Left ventricle myocardium inferior (tissue), 1 donor: ENCODE results near the gene VAMP4. TPM values are rescaled to one million over a fixed set of nuclear protein-coding genes. Genes with fewer than 3 reads are reported as not detected.
"Not testable (repeated sequence)": the region's sequence is repeated elsewhere in the genome, so short reads cannot be mapped to it uniquely, and the experiment has no call there.

Experiments used
- DNase-seq: peaks from one replicate; pipeline ENCODE4 v3.0.0-alpha.2; 2020
- H3K27ac ChIP-seq: fragments of 200-600 bp; replicated peaks from 2 replicates; pipeline ENCODE4 v1.8.0; 2021
- H3K27me3 ChIP-seq: fragments of 200-600 bp; 2 replicates; pipeline ENCODE4 v1.8.0; 2021; ENCODE audit warnings: low read depth
- H3K36me3 ChIP-seq: fragments of 200-600 bp; 2 replicates; pipeline ENCODE4 v1.8.0; 2021
- H3K4me1 ChIP-seq: fragments of 200-600 bp; 2 replicates; pipeline ENCODE4 v1.8.0; 2021
- H3K4me3 ChIP-seq: fragments of 200-600 bp; 2 replicates; pipeline ENCODE4 v1.8.0; 2021; ENCODE audit warnings: mild to moderate bottlenecking, moderate library complexity
- H3K9me3 ChIP-seq: fragments of 200-600 bp; replicated peaks from 2 replicates; pipeline ENCODE4 v1.8.0; 2021
- intact Hi-C: fragments of 100-400 bp; cut with micrococcal nuclease; formaldehyde crosslinking; loops from one replicate; pipeline ENCODE4 v1.11.0; 2022
- total RNA-seq: library from RNA; stranded (reverse); fragmentation: NEBNext Ultra II Directional; extraction: Animal tissue kit (Norgen Biotek cat#: 25700); gene quantifications from one replicate; pipeline ENCODE4 v1.2.1, GENCODE V29; 2021
- TF ChIP-seq, protein P1 (sequence below): fragments of 200-600 bp; IDR thresholded peaks from 2 replicates; pipeline ENCODE4 v1.8.0; 2021; ENCODE audit warnings: antibody characterized with exemption, mild to moderate bottlenecking, borderline replicate concordance
- donor health status: DM: no; HTN: yes; CAD: no; lungs with severe emphysema.

Gene VAMP4
- total RNA-seq, 1 donor from 2014 or later: 8.1 TPM

DNA sequence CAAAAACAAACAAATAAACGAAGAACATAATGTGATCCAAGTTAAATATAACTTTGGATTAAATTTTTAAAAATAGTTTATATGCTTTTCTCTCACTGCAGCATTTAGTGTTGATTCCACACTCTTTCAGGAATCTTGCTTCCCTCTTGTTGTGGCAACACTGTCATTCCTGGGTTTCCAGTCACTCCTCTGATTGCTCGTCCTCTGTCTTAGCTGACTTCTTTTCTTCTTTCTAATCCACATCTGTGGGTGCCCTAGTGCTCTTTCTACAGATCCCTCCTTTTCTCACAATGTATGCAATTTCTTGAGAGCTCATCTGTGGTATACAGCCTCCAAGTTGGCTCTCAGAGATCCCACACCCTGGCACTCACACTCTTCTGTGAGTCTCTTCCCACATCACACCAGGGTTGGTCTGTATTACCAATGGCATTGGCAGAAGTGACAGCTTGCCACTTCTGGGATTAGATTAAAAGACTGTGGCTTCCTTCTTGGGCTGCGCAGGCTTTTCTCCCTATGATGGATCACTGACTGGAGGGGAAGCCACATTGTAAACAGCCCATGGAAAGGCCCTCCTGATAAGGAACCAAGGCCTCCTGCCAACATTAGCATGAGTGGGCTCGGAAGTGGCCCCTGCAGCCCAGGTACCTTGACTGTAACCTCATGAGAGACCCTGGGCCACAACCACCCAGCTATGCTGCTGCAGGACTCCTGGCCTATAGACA lies 77.8 kb downstream of the VAMP4 start:
- DNase-seq: no peak
- H3K4me3 ChIP-seq: no peak overlapping the region
- H3K4me1 ChIP-seq: peaks cover 36% of the 10 kb centered on the region
- no peaks in the 10 kb centered on the region for H3K27me3 ChIP-seq
- H3K9me3 ChIP-seq: no peaks in the 10 kb centered on the region
- H3K27ac ChIP-seq: peak overlapping the region; percentile 63
- intact Hi-C loops: no loop called here
- no peaks in the 10 kb centered on the region for H3K36me3 ChIP-seq
- TF ChIP-seq, protein P1, sequence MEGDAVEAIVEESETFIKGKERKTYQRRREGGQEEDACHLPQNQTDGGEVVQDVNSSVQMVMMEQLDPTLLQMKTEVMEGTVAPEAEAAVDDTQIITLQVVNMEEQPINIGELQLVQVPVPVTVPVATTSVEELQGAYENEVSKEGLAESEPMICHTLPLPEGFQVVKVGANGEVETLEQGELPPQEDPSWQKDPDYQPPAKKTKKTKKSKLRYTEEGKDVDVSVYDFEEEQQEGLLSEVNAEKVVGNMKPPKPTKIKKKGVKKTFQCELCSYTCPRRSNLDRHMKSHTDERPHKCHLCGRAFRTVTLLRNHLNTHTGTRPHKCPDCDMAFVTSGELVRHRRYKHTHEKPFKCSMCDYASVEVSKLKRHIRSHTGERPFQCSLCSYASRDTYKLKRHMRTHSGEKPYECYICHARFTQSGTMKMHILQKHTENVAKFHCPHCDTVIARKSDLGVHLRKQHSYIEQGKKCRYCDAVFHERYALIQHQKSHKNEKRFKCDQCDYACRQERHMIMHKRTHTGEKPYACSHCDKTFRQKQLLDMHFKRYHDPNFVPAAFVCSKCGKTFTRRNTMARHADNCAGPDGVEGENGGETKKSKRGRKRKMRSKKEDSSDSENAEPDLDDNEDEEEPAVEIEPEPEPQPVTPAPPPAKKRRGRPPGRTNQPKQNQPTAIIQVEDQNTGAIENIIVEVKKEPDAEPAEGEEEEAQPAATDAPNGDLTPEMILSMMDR: no peak

DNA sequence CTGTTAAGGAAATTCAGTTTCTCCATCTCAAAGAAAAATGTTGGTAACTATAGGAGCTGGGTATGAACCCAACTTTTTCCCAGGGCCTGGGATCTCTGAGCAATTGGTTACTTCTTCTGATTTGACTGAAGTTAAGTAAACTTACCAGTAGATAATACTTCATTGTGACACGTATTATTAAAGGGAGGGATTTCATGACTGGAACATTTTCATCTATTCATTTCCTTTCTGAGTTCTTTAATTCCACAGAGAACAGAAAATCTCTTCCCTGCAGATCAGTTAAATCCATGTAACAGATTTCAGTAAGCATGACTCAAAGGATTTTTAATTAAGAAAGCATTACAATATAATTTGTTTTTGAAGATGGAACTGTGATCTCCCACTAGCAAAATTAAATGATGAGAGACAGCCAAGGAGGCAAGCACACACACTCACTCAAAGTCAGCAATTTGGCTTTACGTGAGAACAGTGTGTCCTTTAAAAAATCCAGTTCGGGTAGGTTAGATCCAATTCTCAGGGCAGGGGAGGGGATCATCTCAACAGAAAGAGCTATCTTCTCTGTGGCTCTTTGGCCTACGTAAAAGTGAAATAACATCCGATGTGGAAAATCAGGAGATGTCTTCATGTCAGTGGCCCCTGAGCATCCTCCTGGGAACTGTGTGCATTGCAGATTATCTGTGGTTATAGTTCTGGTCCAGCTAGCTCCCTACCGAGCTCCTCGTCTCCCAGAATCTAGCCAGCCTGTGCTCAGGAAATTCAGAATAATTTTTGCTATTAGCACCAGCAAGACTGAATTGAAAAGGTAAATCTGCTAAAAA lies 78.6 kb downstream of the VAMP4 start:
- no peak for DNase-seq
- TF ChIP-seq, protein P1: no peak
- H3K4me1 ChIP-seq: peaks cover 36% of the 10 kb centered on the region
- no peaks in the 10 kb centered on the region for H3K27me3 ChIP-seq
- intact Hi-C loops: no loop called here
- no peaks in the 10 kb centered on the region for H3K36me3 ChIP-seq
- no peak overlapping the region for H3K4me3 ChIP-seq
- H3K9me3 ChIP-seq: no peaks in the 10 kb centered on the region
- peak overlapping the region; percentile 63 for H3K27ac ChIP-seq

DNA sequence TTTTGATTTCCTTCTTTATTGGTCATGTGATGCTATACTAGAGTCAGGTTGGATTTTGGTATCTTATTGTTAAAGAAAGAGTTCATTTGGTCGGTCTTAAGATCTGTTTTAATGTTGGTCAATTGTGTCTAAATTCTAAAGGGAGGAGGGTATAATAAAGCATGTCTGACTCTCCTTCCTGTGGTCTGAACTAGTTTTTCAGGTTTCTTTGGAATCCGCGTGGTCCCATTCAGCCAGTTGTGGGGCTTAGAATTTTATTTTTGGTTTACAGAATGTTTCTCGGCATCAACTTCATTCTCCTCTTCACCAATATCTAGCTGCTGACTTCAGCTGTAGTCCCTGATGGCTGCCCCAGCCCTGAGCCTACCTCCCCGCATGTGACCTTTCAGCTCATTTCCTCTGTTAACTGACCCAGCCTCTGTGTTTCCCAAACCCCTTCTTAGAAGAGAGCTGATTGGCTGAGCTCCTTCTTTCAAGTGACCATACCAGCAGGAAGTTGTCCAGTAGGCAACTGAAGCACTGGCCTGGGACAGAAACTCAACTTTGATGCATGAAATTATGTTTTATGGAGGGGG lies 80.7 kb downstream of the VAMP4 start:
- Histone ChIP-seq H3K4me1 (peaks cover 33% of the 10 kb centered on the region), H3K27me3 (no peaks in the 10 kb centered on the region), H3K4me3 (no peak overlapping the region), H3K9me3 (no peaks in the 10 kb centered on the region), H3K27ac (no peak overlapping the region), H3K36me3 (no peaks in the 10 kb centered on the region)
- TF ChIP-seq, protein P1: no peak
- DNase-seq: no peak
- intact Hi-C loops: no loop called here

DNA sequence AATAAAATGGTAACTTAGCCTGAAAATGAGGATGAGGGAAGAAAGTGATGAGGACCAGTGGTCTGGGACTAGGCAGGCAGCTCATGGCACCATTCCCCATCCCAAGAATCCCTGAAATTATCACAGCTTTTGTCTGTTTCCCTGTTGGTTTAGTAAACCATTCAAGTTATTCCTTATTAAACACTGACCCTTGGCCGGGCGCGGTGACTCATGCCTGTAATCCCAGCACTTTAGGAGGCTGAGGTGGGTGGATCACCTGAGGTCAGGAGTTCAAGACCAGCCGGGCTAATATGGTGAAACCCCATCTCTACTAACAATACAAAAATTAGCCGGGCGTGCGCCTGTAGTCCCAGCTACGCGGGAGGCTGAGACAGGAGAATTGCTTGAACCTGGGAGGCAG lies 85.7 kb downstream of the VAMP4 start:
- H3K36me3 ChIP-seq, intact Hi-C loops, H3K9me3 ChIP-seq, H3K4me3 ChIP-seq, H3K27me3 ChIP-seq, DNase-seq: not testable (repeated sequence)
- H3K4me1 ChIP-seq: peaks cover 49% of the 10 kb centered on the region
- H3K27ac ChIP-seq: peak overlapping the region; percentile 89

DNA sequence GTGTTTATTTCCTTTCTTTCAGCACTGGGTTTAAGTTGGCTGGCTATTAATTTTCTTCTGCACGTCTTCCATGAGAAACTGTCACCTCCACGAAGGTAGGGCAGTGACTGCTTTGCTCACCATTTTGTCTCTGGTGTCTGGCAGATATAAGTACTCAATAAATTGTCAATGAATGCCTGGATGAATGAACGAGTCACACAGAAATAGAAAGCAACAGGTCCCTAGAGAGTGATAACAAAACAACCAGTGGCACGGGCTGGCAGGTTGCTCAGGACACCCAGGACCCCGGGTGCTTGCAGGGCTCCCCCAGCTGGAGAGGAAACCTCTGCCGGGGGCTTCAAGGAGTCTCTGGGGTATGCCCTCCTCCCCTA lies 86.1 kb downstream of the VAMP4 start:
- intact Hi-C loops: no loop called here
- H3K9me3 ChIP-seq: no peaks in the 10 kb centered on the region
- no peaks in the 10 kb centered on the region for H3K36me3 ChIP-seq
- peak overlapping the region; percentile 44 for H3K4me3 ChIP-seq
- DNase-seq: no peak
- H3K4me1 ChIP-seq: peaks cover 49% of the 10 kb centered on the region
- TF ChIP-seq, protein P1: no peak
- no peaks in the 10 kb centered on the region for H3K27me3 ChIP-seq
- peak overlapping the region; percentile 89 for H3K27ac ChIP-seq
